ENCODE results near the gene KCNMA1.
"Not testable (repeated sequence)": the region's sequence is repeated elsewhere in the genome, so short reads cannot be mapped to it uniquely, and the experiment has no call there.

KCNMA1 gene

DNA sequence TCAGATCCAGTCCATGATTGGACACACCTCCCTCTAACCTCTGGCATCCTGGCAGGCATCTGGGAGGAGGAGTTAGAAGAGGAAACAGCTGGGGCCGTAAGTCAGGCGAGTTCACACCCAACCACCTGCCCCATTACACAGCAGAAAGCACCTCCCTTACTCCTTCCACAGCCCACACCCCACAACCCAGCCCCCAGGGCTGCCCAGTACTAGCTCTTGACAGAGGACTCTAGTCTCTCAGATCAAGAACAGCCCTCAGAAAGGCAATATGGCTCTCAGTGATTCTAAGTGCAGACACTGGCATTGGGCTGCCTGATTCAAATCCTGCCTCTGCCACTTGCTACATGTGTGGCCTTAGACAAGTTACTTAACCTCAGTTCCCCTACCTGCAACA lies 34.1 kb downstream of the KCNMA1 start:
- no peak for FAIRE-seq

DNA sequence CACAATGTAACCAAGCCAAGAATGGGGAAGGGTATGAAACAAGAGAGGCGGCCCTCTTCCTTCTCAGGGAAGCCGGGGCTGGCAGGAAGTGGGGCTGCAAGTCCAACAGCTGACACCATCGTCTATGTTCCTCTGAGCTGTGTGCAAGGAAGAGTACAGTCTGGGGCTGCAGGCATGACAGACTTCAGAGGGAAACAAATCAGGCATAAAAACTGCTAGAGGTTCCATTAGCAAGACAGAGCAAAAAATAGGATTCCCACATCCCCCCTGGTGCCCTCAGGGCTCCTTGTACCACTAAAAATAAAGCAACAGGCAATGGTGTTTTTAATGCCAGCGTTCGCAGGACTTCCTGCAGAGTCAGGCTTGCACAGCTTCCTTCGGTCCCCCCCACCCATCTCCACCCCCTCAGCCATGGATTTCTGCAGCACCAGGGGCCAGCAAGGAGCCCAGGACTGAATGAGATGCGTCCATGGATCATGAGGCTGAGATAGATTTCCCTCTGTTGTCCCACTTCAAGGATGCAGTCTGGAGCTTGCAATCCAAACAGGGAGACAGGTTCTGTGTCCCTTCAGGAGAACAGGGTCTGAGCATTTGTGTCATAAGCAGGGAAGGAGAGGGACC lies 34.6 kb downstream of the KCNMA1 start:
- FAIRE-seq = no peak

DNA sequence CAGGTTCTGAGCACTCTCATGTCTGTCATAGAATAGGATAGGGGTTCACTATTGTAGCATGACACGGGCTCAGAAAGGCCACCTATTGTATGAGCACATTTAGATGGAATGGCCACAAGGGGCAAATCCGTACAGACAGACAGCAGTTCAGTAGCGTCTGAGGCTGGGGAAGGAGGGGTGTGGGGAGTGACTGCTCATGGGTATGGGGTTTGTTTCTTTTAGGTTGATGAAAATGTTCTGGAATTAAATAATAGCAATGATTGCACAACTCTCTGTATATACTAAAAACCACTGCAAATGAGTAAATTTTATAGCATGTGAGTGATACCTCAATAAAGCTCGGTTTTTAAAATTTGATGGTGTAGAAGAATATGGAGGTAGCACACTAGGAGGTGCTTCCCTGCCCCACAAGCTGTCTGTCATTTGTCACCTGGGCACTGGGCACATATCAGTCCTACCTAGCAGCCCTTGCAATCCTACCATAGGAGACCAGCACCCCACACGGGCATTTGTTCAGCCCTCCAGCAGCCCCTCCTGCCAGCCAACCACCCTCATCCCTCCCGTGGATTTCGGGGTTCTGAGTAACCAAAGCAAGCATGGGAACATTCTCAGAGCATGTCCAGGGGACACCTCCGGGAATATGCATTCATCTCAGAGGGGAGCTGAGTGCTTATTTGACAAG lies 35.2 kb downstream of the KCNMA1 start:
- FAIRE-seq = no peak

DNA sequence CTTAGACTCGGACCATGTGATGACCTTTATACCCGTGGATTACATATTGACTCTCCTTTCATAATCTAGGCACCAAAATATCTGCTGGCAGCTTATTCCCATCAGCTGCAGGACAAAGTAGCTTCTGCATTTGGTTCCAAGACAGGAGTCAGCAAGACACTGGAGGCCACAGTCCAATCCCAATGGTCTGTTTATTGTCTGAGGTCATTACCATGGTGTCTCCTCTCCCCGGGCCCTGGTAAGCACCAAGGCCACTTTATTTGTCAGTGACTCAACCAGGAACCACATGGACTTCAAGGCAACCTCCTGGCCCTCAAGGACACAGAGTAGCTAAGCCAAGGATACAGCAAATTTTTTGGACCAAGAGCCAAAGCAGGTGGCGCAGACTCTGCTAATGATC lies 36.1 kb downstream of the KCNMA1 start:
- FAIRE-seq = no peak

DNA sequence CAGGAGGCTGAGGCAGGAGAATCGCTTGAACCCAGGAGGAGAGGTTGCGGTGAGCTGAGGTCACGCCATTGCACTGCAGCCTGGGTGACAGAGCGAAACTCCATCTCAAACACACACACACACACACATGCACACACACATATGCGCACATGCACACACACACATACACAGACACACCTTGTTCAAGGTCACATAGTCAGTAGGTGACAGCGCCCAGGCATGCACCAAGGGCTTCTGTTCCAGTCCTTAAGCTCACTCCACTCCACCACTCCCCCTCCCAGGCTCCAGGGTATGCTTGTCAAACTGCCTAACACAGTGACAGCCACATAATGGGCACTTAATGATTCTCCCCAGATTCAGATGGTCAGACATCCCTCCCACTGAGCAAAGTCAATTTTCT lies 37.0 kb downstream of the KCNMA1 start:
- no peak for FAIRE-seq

DNA sequence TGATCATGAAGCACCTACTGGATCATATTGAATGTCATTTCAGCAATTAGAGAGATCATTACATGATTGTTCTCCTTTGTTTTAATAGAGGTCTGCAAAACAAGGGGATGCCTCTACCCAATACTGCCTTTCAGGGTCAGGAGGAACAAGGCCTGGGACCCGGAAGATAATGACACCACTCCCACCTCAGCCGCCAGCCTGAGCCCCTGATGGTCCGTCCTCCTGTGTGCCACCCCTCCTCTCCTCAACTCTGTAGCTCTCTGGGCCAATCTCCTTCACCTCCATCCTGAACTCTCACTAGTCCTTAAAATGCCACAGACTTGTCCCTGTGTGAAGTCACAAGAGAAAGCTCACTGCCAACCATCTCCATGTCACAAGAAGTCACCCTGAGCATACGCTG lies 38.0 kb downstream of the KCNMA1 start:
- no peak for FAIRE-seq

DNA sequence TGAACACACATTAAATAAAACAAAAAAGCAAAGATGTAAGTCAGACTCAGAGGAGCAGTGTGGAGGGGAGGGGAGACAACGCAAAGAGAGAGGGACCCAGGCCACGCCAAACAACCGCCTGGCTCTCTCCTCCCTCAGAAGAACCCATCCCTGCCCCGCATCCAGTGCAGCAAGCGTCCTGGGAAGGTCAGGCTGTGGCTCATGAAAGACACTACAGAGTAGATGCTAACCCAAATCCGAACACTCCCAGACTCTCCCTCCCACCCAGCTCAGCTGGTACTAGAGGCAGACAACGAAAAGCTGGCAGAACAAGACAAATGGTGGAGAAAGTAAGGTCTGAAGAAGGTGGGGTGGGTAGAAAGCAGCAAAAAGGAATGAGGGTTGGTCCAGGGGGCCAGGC lies 39.0 kb downstream of the KCNMA1 start:
- FAIRE-seq = no peak

DNA sequence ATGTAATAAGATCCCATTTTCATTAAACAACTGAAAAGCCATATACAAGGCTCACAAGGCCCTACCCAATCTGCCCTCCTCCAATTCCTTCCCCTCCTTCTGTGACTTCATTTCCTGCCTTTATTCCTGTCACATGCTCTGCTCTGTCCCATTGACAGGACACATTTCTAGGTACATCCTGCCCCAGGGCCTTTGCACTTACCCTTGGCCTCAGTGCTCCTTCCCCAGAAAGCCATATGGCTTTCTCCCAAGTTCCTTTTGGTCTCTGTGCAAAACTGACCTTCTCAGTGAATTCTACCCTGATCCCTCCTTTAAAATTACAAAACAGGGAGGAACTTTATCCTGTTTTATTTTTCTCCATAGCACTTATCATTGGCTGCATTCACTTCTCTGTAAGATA lies 40.0 kb downstream of the KCNMA1 start:
- no peak for FAIRE-seq

DNA sequence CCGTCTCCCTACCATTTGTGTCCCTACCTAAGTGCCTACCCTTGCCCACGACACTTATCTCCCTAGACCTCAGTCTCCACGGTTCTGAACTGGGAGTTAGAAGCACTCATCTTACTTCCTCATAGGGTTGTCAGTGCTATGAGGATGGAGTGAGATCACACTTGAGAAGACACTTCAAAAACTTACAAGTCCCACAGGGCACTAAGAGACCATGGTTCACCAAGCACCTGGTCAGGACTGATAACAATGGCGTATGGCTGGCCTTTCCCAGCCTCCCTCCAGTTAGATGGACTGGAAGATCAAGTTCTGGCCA lies 43.2 kb downstream of the KCNMA1 start:
- FAIRE-seq = no peak

DNA sequence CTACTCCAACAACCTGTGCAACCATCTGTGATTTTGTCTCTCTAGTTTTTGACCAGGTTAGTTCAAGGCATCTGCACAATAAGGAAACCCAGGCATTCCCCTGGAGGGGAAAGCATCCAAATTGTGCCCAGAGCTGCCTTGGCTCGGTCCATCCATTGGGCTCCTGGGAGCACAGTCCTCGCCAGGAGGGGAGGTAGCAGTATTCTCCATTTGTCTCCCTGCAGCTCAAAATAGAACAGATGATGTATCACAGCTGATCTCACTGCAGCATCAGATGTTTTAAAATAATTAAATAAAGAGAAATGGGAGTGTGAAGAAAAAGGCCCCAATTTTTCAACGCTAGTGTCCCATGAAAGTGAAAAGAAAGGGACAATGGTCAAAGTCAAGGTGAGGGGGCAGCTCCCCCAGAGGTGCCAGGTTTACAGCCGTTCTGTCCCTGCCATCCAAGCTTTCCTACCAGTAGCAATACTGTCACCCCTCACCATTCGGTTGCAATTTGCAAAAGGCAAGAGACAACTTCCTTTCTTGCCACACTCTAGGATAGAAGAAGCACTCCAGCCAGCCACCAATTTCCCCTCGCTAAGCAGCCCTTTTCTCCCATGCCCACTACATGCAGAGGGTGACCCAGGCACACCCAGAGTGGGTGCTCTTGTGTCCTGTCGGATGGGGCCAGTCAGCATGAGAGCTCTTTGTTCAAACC lies 43.7 kb downstream of the KCNMA1 start:
- FAIRE-seq = no peak

DNA sequence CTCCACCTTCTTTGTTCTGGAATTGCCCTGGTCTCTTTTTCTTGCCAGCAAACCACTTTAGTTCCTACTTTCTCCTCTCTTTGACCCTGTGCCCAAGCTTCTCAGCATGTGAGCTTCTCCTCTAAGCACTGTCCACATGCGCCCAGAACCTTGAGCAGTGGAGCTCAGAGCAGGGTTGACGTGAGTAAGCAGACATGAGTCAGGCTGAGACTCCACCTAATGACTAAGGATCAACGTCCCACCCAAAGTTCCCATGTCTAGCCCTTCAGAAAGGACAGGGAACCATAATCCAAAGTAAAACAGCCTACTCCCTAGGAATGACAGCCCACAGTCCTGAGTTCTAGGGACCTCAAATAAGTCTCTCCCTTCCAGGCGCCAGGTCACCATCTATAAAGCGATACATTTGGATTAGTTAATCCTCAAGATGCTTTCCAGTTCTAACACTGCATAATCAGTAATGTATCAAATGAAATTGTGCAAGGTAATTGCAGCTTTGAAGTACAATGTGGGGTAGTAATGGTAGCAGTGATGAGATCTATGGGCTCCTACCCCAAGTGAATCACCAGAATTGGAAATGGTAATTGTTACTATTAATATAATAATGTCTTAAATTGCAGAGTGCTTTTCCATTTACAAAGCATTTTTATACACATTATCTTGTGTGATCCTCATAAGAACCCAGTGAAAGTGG lies 44.5 kb downstream of the KCNMA1 start:
- no peak for FAIRE-seq

DNA sequence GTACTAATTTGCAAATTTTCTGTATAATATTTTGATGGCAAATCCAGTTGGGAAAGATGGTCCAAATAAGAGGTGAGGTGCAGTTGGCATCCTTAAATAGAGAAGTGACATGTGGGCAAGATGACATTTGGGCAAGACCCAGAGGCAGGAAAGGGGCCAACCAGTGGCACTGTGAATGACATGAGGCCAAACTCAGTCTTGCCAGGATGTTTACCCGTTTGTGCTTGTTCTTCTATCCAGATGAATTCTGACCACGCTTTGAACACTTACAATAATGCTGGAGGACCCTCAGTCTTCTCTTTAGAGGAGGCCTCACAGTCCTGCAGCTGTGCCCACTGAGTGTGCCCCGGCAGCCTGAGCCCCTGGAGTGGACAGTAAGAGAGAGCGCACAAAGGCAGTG lies 45.1 kb downstream of the KCNMA1 start:
- FAIRE-seq = no peak

DNA sequence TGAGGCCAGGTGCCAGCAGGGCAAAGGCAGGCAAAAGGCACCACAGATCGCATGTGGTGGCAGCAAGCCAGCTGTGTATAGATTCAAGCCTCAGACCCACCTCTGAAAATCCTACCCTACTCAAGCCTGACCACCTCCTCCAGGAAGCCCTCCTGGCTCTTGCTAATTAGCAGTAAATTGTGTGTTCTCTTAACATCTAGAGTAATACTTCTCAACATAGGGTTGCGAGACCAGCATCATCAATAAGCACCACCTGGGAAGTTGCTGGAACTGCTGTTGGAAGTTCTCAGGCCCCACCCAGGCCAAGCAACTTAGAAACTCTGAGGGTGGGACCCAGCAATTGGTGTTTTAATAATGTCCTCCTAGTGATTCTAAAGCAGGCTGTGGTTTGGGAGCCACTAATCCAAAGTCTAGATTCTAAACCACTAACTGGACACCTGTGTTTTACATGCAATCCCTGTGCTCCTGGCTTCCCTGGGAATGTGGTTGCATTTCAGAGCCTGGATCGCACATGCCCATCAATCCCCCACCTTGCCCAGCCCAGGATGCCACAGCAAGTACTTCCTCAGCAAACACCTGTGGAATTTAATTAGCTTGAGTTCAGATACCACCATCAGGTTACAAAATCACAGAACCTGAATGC lies 46.2 kb downstream of the KCNMA1 start:
- no peak for FAIRE-seq

DNA sequence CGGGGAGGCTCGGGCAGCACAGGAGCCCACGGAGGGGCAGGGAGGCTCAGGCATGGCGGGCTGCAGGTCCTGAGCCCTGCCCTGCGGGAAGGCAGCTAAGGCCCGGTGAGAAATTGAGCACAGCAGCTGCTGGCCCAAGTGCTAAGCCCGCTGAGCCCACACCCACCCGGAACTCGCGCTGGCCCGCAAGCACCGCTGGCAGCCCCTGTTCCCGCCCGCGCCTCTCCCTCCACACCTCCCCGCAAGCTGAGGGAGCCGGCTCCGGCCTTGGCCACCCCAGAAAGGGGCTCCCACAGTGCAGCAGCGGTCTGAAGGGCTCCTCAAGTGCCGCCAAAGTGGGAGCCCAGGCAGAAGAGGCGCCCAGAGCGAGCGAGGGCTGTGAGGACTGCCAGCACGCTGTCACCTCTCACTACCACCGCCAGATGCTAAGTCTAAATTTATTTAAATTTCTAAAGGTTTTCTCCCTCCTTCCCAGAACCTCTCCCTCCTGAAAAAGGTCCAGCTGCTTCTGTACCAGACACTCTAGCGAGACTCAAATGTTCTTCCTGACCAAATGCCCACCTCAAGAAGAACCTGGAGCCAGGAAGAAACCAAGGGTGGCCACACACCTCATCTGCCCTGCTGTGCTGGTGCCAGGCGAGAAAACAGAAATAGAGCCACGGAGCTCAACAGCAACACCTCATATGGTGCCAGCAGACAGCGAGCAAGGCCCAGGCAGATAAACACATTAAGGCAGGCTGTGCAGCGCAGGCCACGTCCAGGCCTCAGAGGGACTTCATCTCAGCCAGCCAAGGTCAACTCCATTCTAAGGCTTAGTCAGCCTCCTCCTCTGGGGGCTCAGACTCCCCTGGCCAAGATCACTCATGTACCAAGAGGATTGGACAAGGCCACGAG lies 47.0 kb downstream of the KCNMA1 start:
- FAIRE-seq = no peak

DNA sequence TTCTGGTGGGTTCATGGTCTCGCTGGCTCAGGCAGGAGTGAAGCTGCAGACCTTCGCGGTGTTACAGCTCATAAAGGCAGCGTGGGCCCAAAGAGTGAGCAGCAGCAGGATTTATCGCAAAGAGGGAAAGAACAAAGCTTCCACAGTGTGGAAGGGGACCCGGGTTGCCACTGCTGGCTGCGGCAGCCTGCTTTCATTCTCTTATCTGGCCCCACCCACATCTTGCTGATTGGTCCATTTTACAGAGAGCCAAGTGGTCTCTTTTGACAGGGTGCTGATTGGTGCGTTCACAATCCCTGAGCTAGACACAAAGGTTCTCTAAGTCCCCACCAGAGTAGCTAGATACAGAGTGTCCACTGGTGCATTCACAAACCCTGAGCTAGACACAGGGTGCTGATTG lies 47.9 kb downstream of the KCNMA1 start:
- not testable (repeated sequence) for FAIRE-seq

DNA sequence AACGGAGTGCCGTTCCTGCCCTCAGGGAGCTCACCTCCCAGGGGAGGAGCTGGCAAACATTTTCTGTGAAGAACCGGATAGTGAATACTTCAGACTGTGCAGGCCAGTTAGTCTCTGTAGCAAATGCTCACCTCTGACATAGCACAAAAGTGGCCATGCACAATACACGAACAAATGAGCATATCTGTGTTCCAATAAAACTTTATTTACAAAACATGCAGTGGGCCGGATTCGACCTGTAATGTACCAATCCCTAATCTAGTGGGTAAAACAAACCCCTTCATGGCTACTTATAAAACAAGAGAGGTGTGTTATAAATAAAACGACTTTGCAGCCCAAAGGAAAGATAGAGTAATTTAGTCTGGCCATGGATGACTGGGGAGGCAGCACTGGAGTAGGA lies 48.7 kb downstream of the KCNMA1 start:
- no peak for FAIRE-seq

DNA sequence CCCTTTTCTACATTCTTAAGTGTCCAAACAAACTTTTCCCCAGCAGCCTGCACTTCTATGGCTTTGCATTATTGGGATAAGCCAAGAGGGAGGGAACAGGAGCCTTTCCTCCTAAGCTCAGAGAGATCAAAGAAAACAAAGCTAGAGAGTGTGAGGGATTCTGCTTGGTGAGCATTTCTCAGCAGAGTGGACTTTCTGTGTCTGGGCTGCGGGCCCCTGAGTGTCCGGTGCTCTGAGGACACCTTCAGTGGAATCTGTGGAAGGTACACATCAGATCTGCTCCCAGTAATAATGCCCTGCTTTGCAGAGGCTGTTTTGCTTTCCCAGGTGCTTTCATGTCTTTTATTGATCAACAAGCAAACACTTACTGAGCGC lies 50.2 kb downstream of the KCNMA1 start:
- no peak for FAIRE-seq

DNA sequence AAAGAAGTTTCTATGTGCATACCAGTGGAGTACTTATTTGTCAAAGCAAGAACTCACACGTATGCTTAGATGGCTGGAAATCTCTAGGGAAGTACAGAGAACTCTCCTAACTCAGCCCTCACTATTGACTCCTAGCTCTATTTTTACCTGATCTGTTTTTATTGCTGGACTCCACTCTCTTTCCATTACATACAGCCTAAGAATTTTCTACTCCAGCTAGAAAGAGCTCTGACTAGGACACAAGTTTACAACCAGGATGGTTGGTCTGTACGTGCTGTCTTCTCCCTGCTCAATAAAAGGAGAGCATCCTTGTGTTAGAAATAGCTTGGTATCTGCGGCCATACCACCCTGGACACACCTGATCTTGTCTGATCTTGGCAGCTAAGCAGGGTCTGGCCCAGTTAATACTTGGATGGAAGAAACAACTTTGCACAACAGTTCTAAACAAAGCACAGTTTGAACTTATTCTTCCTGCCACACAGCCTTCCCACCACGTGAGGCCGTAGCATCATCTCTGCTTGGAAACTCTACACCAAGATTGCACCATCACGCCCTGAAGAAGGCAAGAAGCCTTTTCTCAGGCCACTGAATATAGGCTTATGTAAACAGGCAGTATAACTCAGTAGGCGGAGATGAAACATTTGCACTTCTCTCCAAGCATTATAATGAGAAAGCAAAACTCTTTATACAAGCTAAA lies 50.7 kb downstream of the KCNMA1 start:
- FAIRE-seq = no peak

DNA sequence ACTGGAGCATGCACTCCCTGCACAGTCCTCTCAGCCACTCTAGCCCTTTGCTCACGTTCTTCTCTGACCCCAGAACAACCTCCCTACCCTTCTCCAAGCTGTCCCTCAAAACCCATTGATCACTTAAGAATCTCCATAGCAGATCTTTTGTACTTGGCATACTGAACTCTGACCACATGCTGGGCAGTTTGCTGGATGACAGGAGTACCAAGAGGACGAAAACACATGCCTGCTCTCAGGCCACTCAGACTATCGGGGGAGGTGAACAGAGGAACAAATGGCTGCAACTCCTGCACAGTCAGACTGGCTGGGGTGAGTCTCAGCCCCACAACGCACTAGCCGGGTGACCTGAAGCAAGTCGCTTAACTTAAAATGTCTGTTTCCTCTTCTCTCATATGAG lies 52.7 kb downstream of the KCNMA1 start:
- FAIRE-seq = no peak

DNA sequence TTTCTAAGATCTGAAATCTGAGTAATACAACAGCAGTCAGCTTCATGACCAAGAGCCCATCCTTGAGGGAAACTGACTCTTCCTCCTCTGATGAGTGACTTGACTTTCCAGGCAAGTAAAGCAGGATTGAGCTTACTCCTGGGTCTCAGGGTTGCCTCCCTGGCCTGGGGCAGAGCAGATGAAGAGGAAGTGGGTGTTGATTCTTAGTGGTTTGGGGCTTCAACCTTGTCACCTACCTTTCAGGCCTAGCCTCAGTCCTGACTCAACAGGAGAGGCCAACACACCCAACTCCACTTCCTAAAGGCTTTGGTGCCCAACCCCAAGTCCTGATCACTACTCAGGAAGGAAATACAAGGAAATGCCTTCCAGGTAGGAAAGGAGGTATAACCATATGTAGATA lies 54.1 kb downstream of the KCNMA1 start:
- no peak for FAIRE-seq

DNA sequence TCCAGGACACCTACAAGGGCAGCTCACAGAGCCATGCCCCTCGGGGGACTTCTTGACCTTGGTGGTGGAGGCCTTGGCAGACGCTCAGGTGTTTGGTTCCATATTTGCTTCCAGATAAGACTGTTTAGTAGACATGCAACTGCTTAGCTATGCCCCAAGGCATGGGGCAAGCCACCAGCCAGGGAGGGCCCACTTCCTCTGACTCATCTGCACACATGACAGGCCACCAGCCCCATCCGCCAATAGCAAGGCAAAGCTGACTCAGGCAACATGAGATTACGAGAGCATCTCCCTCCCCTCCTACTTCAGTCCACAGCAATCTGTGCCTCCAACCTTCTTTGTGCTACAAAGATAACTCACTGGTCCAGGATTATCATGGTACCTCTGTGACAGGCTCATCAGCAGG lies 54.9 kb downstream of the KCNMA1 start:
- FAIRE-seq = no peak

DNA sequence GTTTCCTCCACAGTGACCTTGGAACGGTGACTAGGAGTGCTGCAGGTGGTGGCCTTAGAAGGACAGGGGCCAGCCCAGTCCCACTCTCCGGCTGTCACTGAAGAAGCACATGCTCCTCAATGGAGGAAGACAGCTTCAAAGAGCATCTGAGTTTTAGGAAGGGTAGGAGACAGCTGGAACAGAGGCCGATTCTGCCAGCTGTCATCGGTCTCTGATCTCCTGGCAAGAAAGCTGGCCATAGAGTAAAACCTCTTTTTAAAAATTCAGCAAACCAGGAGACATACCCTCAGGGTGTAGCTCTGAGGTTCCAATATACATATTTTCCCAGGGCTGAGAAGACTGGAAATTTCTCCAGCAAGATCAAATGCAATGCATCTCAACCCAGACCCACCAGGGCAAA lies 55.9 kb downstream of the KCNMA1 start:
- no peak for FAIRE-seq
